Measurements from ENCODE around the gene PEAR1.

The PEAR1 gene

GRCh38 chr1:156882543-156882942, 11.0 kb upstream of the PEAR1 start:
- no peak for DNase-seq (ENCODE audit: low read depth in 1 of 2, low spot score in 1 of 2)

DNA sequence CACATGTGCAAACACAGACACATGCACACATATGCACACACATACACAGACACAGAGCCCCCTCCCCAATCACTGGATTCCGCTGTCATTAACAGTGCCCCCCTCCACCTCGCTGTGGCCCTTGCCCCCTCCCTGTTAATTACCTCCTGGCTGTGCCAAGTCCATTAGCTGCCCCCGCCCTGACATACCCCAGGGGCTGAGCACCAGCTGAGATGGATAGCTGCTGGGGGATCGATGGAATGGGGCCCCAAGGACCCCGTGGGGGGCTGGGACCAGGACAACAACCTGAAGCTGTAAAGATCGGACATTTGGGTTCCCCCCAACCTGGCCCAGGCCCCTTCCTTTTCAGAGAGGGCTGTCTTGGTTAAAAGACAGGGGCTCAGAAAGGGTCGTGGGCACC, 9.6 kb upstream of the PEAR1 start:
- DNase-seq (ENCODE audit: low read depth in 1 of 2, low spot score in 1 of 2) = no peak

DNA sequence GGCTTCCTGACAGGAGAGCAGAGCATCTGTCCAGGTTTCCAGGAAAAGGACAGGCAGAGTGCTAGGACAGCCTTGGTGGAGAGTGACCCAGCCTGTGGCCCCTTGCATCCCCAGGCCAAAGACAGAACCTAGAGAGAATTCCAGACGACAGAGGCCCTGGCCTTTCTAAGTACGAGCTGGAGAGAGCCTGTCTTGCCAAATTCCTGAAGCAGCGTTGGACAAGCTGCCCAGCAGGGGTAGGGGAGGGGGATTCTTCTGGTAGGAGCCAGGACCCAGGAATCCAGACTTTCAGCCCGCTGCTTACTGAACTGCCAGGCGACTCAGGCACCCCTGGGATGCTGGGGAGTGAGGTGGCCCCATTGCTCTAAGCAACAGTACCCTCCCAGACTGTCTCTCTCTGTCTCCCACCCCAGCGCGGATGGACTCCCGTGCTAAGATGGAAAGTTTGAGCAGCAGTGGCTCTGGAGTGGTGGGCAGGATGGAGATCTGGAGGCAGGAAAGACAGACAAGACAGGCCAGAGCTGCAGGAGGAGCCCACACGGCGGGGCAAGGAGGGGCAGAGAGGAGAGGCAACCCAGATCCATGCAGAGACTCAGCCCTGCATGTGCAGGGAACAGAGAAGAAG, 8.8 kb upstream of the PEAR1 start:
- DNase-seq (ENCODE audit: low read depth in 1 of 2, low spot score in 1 of 2) = no peak

GRCh38 chr1:156885314-156885713, 8.2 kb upstream of the PEAR1 start:
- DNase-seq (ENCODE audit: low read depth in 1 of 2, low spot score in 1 of 2) = no peak

GRCh38 chr1:156885880-156886355, 7.6 kb upstream of the PEAR1 start:
- DNase-seq (ENCODE audit: low read depth in 1 of 2, low spot score in 1 of 2) = no peak

DNA sequence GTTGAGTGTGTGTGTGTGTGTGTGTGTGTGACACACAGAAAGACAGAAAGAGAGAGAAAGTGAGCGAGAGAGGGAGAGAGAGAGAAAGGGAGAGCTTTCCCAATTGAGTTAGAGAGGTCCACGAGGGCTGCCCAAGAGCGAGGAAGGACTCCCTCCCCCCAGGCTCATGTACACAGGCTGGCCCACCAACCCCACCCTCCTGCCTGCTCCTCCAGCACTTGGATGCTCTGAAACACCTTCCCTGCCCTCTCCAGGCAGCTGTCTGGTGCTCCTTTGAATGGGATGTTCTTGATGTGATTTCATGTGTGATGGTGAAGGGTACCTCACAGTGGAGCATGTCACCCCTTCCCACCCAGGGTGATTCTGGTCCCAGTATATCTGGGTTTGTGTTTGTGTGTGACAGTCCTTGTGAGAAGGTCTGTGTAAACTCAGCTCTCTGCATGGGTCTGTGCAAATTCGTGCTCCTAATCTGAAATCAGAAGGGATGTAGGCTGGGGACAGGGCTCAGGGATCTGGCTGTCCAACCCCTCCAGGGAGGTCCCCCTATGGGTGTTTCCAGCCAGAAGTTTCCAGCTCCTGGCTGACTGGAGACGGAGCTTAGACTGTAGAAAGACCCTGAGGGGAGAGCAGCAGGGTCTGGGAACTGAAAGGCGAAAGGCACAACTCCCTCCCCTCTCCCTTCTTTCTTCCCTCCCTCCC, 6.8 kb upstream of the PEAR1 start:
- DNase-seq (ENCODE audit: low read depth in 1 of 2, low spot score in 1 of 2) = no peak

- DNase-seq (ENCODE audit: low read depth in 1 of 2, low spot score in 1 of 2) = no peak
Observed at GRCh38 chr1:156887317-156887716, 6.2 kb upstream of the PEAR1 start.

- no peak for DNase-seq (ENCODE audit: low read depth in 1 of 2, low spot score in 1 of 2)
Observed at GRCh38 chr1:156887734-156888133, 5.8 kb upstream of the PEAR1 start.

- peak; percentile 20 to 22 for DNase-seq (ENCODE audit: low read depth in 1 of 2, low spot score in 1 of 2)
Observed at GRCh38 chr1:156889802-156890580, 3.5 kb upstream of the PEAR1 start.

DNA sequence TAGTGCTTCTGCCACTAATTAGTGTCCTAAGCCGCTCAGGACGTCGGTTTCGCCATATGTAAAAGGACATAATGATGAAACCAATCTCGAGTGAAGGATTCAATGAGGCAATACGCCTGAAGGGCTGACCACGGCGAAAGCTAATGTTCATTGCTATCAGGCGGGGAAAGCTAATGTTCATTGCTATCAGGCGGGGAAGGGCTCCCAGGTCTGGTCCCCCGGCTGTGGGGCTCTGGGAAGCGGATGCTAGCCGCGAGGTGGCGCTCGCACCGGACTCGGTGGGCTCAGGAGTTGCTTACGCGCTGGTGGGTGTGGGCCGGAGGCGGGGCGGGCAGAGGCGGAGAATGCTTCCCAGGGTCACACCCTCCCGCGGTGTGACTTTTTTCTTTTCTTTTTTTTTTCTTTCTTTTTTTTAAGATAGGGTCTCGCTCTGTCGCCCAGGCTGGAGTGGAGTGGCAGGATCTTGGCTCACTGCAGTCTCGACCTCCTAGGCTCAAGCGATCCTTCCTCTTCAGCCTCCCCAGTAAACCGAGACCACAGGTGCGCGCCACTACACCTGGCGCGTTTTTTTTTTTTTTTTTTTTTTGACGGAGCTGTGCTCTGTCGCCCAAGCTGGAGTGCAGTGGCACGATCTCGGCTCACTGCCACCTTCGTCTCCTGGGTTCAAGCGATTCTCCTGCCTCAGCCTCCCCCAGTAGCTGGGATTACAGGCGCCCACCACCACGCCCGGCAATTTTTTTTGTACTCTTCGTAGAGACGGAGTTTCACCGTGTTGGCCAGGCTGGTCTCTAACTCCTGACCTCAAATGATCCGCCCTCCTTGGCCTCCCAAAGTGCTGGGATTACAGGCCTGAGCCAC, 1.1 kb upstream of the PEAR1 start:
- DNase-seq (ENCODE audit: low read depth in 1 of 2, low spot score in 1 of 2) = peak; percentile 69 to 74

- no peak for DNase-seq (ENCODE audit: low read depth in 1 of 2, low spot score in 1 of 2)
Observed at GRCh38 chr1:156894001-156894400, 483 bp downstream of the PEAR1 start.

GRCh38 chr1:156894711-156895454, 1.4 kb downstream of the PEAR1 start:
- no peak for DNase-seq (ENCODE audit: low read depth in 1 of 2, low spot score in 1 of 2)

DNA sequence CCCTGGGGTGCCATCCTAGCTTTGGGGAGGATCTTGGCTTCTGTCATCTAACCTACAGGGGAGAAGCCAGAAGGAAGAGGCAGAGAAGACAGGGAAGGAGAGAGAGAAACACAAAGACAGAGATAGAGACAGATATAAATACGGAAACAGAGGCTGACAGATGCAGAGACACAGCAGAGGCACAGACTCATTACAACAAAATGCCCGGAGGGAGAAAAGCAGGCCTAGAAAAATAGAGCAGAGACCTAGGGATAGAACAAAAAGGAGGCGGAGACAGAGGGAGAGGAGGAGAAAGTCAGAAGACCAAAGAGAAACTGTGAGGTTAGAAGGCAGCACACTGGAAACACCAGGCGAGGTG, 1.9 kb downstream of the PEAR1 start:
- no peak for DNase-seq (ENCODE audit: low read depth in 1 of 2, low spot score in 1 of 2)

- DNase-seq (ENCODE audit: low read depth in 1 of 2, low spot score in 1 of 2) = no peak
Observed at GRCh38 chr1:156895927-156896326, 2.4 kb downstream of the PEAR1 start.

DNA sequence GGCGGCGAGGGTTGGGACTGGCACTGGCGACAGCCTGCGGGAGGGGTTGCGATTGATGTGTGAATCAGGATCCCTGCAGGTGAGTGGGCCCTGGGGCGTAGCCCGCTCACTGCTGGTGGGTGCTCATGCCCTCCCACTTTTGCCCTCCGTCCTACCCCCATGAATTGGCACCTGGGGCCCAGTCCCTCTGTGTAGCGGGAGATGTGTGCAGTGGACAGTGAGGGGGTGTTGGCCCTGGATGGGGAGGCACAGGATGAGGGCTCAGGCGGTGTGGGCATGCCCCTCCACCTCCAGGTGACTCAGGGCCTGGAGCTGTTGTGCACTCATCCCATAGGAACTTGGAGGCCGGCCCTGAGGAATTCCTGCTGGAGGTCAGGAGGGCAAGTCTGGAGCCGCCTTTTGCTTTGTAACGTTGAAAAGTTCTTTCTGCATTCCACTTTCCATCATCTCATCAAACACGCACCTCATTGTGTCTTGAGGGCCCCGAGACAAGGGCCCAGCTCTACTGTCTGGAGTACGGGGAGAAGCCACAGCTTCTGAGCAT, 3.0 kb downstream of the PEAR1 start:
- DNase-seq (ENCODE audit: low read depth in 1 of 2, low spot score in 1 of 2) = no peak

DNA sequence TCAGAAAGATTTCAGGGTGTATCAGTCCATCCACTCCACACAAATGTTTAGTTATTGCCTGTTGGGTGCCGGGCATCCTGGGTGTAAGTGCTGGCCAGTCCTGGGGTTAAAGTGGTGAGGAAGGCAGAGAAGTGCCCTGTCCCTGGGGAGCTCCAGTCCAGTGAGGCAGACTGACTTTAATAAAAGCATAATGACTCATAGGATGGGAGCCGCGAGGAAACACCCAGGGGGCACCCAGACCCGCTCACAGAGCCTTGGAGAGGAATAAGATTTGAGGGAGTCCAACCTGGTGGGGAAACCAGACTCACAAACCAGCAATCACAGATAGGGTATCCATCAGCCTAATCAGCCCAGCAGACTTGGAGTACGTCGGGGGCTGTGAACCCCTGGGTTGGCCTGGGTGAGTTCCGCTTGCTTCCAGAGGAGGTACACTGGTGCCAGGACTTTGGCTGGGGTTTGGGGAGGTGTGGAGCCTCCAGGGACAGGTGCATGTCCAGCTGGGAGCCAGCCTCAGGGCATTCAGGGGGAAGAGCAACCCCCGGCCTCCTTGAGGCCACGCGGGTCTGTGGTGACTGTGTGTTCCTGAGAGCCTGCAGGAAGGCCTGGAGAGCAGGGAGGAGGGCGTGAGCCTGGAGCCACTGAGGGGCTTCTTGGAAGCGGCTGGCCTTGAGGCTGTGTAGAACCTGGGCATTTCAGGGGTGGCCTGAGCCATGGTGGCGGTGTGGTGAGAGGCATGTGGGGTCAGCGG, 3.7 kb downstream of the PEAR1 start:
- no peak for DNase-seq (ENCODE audit: low read depth in 1 of 2, low spot score in 1 of 2)

DNA sequence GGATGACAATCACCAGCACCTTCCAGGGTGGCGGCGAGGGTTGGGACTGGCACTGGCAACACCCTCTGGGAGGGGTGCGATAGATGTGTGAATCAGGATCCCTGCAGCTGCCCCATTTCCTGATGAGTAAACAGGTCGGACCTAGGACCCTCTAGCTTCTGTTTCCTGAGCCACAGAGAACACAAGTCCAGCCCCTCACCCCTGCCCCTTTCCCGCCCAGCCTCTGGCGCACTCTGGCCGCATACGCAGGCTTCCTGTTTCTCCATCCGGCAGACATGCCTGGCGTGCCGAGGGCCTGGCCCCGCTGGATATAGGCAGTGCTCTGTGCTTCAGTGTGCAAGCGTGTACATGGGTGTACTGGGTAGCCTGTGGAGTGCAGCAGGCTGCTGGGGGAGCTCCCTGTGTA, 4.6 kb downstream of the PEAR1 start:
- DNase-seq (ENCODE audit: low read depth in 1 of 2, low spot score in 1 of 2) = no peak

DNA sequence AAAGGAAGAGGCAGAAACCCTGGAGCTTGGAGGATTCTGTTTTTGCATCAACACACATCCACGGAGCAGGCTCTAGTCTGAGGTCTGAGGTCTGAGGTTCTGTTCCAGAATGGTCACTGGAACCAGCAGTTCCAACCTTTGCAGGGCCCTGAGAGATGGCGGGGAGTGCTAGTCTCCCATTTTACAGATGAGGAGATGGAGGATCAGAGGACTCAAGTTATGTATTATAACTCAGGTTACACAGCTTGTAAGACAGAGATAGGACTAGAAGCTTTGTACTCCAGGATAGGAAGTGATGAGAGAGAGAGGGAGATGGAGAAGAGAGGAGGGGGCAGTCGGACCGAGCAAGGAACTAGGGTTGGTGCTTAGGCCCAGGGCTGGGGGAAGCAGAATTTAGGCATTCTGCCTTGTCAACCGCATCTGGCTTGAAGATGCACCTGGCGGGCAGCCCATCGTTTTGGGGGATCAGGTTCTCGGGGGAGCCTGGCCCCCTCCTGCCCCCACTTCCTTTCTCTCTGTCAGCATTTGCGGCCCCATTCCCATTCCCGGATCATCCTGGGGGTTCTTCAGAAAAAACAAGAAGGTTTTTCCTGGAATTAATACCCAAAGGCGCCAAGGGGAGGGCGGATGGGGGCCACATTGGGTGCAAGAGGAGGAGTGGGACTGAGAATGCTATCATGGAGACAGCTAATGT, 5.6 kb downstream of the PEAR1 start:
- DNase-seq (ENCODE audit: low read depth in 1 of 2, low spot score in 1 of 2) = no peak
